Esophagus squamous epithelium (tissue), 5 donors: ENCODE results near the gene OR1D5. TPM values are rescaled to one million over a fixed set of nuclear protein-coding genes. Genes with fewer than 3 reads are reported as not detected.

Experiments
- DNase-seq: peaks from one replicate; lab custom pipeline; 2025; lab: John Stamatoyannopoulos, UW
- H3K27ac ChIP-seq, 4 donors: fragments of 200-600 bp; sonication (generic); one replicate each; pipeline ENCODE4 v1.5.1; 2016 to 2019; ENCODE audit warnings: mild to moderate bottlenecking in 1 of 4
- H3K27me3 ChIP-seq, 4 donors: fragments of 200-600 bp; sonication (generic); 1 replicate in 3 of 4; 2 replicates in 1 of 4; pipeline versions ENCODE4 v1.5.1 to v1.6.0; 2017 to 2021; ENCODE audit warnings: antibody characterized with exemption in 1 of 4
- H3K36me3 ChIP-seq, 3 donors: fragments of 200-600 bp; sonication (generic); one replicate each; pipeline ENCODE4 v1.5.1; 2016 to 2019
- H3K4me1 ChIP-seq, 3 donors: fragments of 200-600 bp; sonication (generic); one replicate each; pipeline ENCODE4 v1.5.1; 2017 to 2019
- H3K4me3 ChIP-seq, 4 donors: fragments of 200-600 bp; sonication (generic); 1 replicate in 3 of 4; 2 replicates in 1 of 4; pipeline ENCODE4 v1.5.1; 2016 to 2019; ENCODE audit warnings: mild to moderate bottlenecking in 2 of 4, moderate library complexity in 1 of 4
- H3K9me3 ChIP-seq, 3 donors: fragments of 200-600 bp; sonication (generic); one replicate each; pipeline ENCODE4 v1.5.1; 2016 to 2019
- POLR2A ChIP-seq, 4 donors: fragments of 450-650 bp; IDR thresholded peaks; one replicate each; pipeline ENCODE4 v1.6.1; 2017; ENCODE audit warnings: antibody characterized with exemption in 4 of 4, mild to moderate bottlenecking in 4 of 4, moderate library complexity in 3 of 4
- WGBS, 2 donors: methylation state at CpG; one replicate each; pipeline ENCODE4 v1.1.5; 2018; 5-methylcytosine and 5-hydroxymethylcytosine counted together
- intact Hi-C: fragments of 100-400 bp; cut with DNase I; formaldehyde crosslinking; loops from one replicate; pipeline ENCODE4 v1.15.0; 2022
- total RNA-seq, 4 donors: library from RNA; depleted of rRNA; stranded (reverse); fragments of >200 nt; gene quantifications; one replicate each; pipeline ENCODE4 v1.1.0, GENCODE V29; 2016
- TF ChIP-seq, protein P1 (sequence below), 6 experiments: fragments of 450-650 bp in 4 of 6; fragments of 200-600 bp in 2 of 6; sonication (generic) in 2 of 6; IDR thresholded peaks; one replicate each; pipeline ENCODE4 v1.5.1; 2016 to 2019; ENCODE audit warnings: antibody characterized with exemption in 6 of 6, mild to moderate bottlenecking in 4 of 6, moderate library complexity in 4 of 6
- donor health status: DM: yes; HTN: yes; CAD: no.

OR1D5 gene
- total RNA-seq, 4 donors from 2014 or later = not detected

DNA sequence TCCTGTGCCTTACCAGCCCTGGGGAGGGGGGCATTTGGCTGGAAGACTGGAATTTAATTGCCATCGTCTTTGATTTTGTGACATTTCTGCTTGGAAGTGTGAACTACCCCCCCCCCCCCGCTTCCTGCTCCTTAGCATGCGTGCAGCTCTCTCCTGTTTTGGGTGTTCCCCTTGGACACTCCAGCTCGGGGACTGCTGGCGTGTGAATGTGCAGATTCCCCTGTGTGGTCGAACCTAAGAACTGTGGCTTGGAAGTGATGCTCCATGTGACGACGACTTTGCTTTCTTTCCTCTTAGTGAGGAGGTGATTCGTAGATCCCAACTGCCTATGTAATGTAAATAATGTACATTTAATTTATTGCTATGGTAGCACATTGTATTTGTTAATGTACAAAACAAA is 26.1 kb downstream of the OR1D5 start:
- peaks cover 0 to 31% (median 0%) of the 10 kb centered on the region in 4 donors for H3K27me3 ChIP-seq
- no peak overlapping the region for H3K4me3 ChIP-seq
- no peaks in the 10 kb centered on the region for H3K4me1 ChIP-seq
- intact Hi-C loops = no loop called here
- no peaks in the 10 kb centered on the region for H3K9me3 ChIP-seq
- no peak overlapping the region for H3K27ac ChIP-seq
- 54 to 70% methylated on average over 6 to 8 of the region's 9 CpGs for WGBS, 2 donors
- no peaks in the 10 kb centered on the region for H3K36me3 ChIP-seq
- no peak for TF ChIP-seq POLR2A (IDR thresholded peaks at IDR 0.05)
- TF ChIP-seq, protein P1, sequence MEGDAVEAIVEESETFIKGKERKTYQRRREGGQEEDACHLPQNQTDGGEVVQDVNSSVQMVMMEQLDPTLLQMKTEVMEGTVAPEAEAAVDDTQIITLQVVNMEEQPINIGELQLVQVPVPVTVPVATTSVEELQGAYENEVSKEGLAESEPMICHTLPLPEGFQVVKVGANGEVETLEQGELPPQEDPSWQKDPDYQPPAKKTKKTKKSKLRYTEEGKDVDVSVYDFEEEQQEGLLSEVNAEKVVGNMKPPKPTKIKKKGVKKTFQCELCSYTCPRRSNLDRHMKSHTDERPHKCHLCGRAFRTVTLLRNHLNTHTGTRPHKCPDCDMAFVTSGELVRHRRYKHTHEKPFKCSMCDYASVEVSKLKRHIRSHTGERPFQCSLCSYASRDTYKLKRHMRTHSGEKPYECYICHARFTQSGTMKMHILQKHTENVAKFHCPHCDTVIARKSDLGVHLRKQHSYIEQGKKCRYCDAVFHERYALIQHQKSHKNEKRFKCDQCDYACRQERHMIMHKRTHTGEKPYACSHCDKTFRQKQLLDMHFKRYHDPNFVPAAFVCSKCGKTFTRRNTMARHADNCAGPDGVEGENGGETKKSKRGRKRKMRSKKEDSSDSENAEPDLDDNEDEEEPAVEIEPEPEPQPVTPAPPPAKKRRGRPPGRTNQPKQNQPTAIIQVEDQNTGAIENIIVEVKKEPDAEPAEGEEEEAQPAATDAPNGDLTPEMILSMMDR (IDR thresholded peaks at IDR 0.05) = no peak
- no peak for DNase-seq

DNA sequence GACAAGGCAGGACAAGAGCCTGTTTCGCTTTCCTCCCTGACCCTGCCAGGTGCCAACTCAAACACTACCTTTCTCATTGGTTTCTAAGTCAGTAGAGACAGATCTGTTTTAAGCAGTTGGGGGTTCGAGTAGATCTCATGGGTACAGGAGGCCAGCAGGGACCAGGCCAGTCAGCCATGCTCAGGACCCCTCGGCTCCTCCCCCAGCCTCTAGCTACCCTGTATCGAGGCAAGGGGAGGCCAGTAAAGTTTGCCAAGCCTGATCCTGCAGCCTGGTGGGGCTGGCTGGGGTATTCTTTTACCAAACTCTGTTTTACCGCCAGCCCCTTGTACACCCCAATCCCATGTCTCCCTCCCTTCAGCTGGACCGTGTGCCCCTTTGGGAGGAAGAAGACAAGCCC is 26.6 kb downstream of the OR1D5 start:
- DNase-seq = no peak
- Histone ChIP-seq H3K27me3 (peaks cover 0 to 28% (median 0%) of the 10 kb centered on the region in 4 donors), H3K4me1 (no peaks in the 10 kb centered on the region), H3K27ac (no peak overlapping the region), H3K4me3 (no peak overlapping the region), H3K36me3 (no peaks in the 10 kb centered on the region), H3K9me3 (no peaks in the 10 kb centered on the region)
- intact Hi-C loops = no loop called here
- no peak for TF ChIP-seq POLR2A (IDR thresholded peaks at IDR 0.05)
- TF ChIP-seq, protein P1 (IDR thresholded peaks at IDR 0.05) = no peak
- 85 to 97% methylated on average over 4 to 6 of the region's 6 CpGs for WGBS, 2 donors

DNA sequence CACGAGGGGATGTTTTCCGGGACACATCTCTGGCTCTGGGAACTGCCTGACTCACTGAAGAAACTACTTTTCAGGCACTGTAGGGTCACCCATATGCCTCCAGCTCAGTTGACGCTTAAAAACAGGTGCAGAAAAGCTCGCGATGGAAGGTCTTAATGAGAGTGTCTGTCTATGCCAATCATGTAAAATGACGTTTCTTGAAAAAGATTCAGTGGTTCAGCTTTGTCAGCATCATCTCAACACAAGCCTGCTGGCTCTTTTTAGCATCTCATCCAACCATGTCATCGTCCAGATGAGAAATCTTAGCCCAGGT is 27.5 kb downstream of the OR1D5 start:
- 73 to 86% methylated on average over 5 to 7 of the region's 7 CpGs for WGBS, 2 donors

DNA sequence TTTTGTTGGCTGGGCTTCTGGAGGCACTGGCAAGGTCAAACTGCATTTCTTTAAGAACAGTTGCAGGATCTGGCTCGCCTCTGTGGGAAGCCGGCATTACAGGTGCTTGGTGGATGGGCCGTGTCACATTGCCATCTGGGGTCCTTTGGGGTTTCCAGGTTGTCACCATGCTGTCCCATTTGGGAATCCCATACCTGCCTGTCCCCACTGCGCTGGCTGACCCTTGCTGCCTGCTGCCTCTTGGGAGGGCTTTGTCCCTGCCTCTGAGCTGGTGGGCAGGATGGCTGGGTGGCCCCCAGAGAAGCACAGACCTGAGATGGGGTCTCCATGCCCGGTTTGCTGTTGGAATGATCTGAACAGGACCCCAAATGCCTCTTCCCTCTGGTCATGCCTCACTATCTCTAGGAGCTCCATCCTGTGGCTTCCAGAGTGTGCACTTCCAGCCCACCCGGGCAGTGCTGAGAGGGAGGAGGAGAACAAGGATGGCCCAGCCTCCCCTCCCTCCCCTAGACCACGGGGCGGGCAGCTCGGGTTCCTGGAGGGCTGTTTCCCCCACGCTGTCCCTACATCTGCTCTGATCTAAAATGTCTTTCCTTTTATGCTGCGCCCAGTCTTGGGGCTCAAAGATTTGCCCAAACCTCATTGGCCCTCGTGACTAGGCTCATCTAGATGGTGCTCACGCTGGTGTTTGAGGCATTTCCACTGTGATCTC is 28.0 kb downstream of the OR1D5 start:
- peaks cover 0 to 16% (median 0%) of the 10 kb centered on the region in 4 donors for H3K27me3 ChIP-seq
- peaks cover 0 to 9% (median 7%) of the 10 kb centered on the region in 3 donors for H3K4me1 ChIP-seq
- intact Hi-C loops = no loop called here
- no peak overlapping the region for H3K27ac ChIP-seq
- 54 to 81% methylated on average over 4 to 12 of the region's 13 CpGs for WGBS, 2 donors
- DNase-seq = no peak
- no peaks in the 10 kb centered on the region for H3K9me3 ChIP-seq
- H3K36me3 ChIP-seq = no peaks in the 10 kb centered on the region
- H3K4me3 ChIP-seq = no peak overlapping the region
- TF ChIP-seq POLR2A (IDR thresholded peaks at IDR 0.05) = no peak
- TF ChIP-seq, protein P1 (IDR thresholded peaks at IDR 0.05) = no peak

More for the DNA sequence above, 27.5 kb downstream of the OR1D5 start:
- TF ChIP-seq, protein P1 (IDR thresholded peaks at IDR 0.05) = no peak
- no peak for TF ChIP-seq POLR2A (IDR thresholded peaks at IDR 0.05)
- Histone ChIP-seq H3K4me3 (no peak overlapping the region), H3K9me3 (no peaks in the 10 kb centered on the region), H3K27ac (no peak overlapping the region), H3K4me1 (peaks cover 0 to 4% (median 2%) of the 10 kb centered on the region in 3 donors), H3K36me3 (no peaks in the 10 kb centered on the region), H3K27me3 (peaks cover 0 to 21% (median 0%) of the 10 kb centered on the region in 4 donors)
- intact Hi-C loops = no loop called here
- no peak for DNase-seq

DNA sequence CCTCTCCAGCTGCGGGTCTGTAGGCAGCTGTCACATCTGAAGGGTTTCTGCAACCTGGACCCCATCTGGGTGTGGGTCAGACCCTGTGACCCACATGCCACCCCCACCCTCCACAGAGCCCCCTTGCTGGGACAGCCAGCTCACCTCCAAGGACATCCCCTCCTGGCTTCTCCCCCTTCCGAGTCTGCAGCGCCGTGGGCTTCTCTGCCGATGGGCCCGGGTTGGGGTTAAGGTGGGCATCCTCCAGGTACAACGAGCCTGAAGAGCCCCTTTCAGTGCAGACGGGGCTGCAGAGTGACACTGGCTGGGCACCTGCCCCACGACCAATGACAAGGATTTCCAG is 28.9 kb downstream of the OR1D5 start:
- Histone ChIP-seq H3K27ac (no peak overlapping the region), H3K4me1 (peaks cover 0 to 17% (median 7%) of the 10 kb centered on the region in 3 donors), H3K4me3 (no peak overlapping the region), H3K27me3 (peaks cover 0 to 15% (median 0%) of the 10 kb centered on the region in 4 donors), H3K36me3 (no peaks in the 10 kb centered on the region), H3K9me3 (no peaks in the 10 kb centered on the region)
- TF ChIP-seq POLR2A (IDR thresholded peaks at IDR 0.05) = no peak
- TF ChIP-seq, protein P1 (IDR thresholded peaks at IDR 0.05) = no peak
- DNase-seq = no peak
- intact Hi-C loops = no loop called here
- 63 to 80% methylated on average over 2 to 4 of the region's 9 CpGs for WGBS, 2 donors
